ENCODE measurements around the gene PLOD3.

The PLOD3 gene

DNA sequence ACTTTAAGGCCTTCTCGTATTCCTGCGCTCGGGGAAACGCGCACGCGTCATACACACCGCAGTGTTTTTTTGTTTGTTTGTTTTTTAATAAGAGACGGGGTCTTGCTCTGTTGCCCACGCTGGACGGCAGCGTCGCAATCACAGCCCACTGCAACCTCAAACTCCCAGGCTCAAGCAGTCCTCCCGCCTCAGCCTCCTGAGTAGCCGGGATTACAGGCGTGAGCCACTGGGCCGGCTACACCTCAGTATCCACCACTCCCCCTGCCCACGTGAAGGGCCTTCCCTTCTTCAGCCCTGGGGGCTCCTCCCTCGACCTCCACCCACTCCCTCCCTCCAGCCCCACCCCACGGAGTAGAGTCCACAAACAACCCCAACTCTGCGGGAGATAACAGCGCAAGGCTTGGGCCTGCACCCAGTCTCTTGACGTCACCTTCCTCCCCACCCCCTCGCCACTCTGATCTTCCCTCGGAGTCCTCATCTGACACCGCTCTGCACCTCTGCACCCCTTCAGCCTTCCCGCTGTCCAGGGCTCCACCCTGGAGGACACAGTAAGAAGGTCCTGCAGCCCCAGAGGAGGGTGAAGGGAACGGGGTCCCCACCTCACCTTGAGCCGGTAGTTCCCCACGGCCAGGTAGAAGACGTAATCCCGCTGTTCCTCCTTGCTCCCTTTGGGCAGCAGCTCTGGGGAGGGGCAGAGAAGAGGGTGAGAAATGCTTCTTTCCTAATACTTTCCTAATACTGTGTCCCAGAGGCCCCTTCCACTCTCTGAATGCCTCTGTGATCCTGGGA, 23.0 kb upstream of the PLOD3 start:
- no peak overlapping the region for H4K8ac ChIP-seq (ENCODE audit: low read length)
- no peak overlapping the region for H2BK5ac ChIP-seq (ENCODE audit: low read depth, low read length, poor library complexity, severe bottlenecking)
- no peaks in the 10 kb centered on the region for H3K9me3 ChIP-seq (ENCODE audit: control insufficient read depth, low read length)
- H3K4me2 ChIP-seq (ENCODE audit: low read length, poor library complexity, severe bottlenecking) = no peak overlapping the region
- no peak overlapping the region for H2BK12ac ChIP-seq (ENCODE audit: low read length in 2 of 2)
- H3K4me3 ChIP-seq (ENCODE audit: insufficient read depth in 1 of 2, low read depth in 1 of 2, low read length in 2 of 2) = no peak overlapping the region
- peaks cover 31 to 66% of the 10 kb centered on the region in 2 experiments for H3K36me3 ChIP-seq (ENCODE audit: control insufficient read depth in 1 of 2, insufficient read depth in 2 of 2, low read depth in 1 of 2, low read length in 2 of 2)
- no peak for DNase-seq
- no peak overlapping the region for H3K18ac ChIP-seq (ENCODE audit: low read depth in 1 of 2, low read length in 2 of 2)
- H2BK120ac ChIP-seq (ENCODE audit: low read depth, low read length) = no peak overlapping the region
- peaks cover 37% of the 10 kb centered on the region for H3K4me1 ChIP-seq (ENCODE audit: control insufficient read depth, insufficient read depth, low read depth, low read length)
- no peak overlapping the region for H3K23ac ChIP-seq (ENCODE audit: low read length in 2 of 2)
- H4K91ac ChIP-seq (ENCODE audit: low read length) = no peak overlapping the region
- H2AFZ ChIP-seq (ENCODE audit: low read depth, low read length) = no peak overlapping the region
- no peaks in the 10 kb centered on the region for H3K27me3 ChIP-seq (ENCODE audit: control insufficient read depth in 1 of 2, insufficient read depth in 1 of 2, low read length in 2 of 2)
- H3K14ac ChIP-seq (ENCODE audit: low read length in 2 of 2) = no peak overlapping the region
- no peak overlapping the region for H3K27ac ChIP-seq (ENCODE audit: low read length, poor library complexity, severe bottlenecking)
- H3K4ac ChIP-seq (ENCODE audit: low read depth in 1 of 2, low read length in 2 of 2) = no peak overlapping the region
- no peak overlapping the region for H2BK15ac ChIP-seq (ENCODE audit: low read depth, poor library complexity, severe bottlenecking)
- 95% methylated on average over 32 of the region's 32 CpGs for WGBS
- peaks cover 24% of the 10 kb centered on the region for H3K79me1 ChIP-seq (replicated peaks; ENCODE audit: low read length, poor library complexity, severe bottlenecking)
- no peak overlapping the region for H2AK5ac ChIP-seq (ENCODE audit: low read length, severe bottlenecking)
- H3K9ac ChIP-seq (ENCODE audit: low read length) = no peak overlapping the region

DNA sequence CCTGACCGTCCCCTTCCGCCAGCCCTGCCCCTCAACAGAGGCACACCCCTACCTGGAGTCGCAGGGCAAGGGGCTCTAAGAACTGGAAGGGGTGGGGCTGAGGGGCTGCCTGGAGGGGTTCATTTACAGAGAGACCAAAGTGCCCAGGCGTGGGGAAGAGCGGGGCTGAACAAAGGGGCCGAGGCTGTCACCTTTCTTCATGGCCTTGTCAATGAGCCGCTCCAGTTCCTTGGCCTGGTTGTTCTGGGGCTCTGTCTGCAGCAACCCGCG, 22.5 kb upstream of the PLOD3 start:
- Histone ChIP-seq H3K27ac (ENCODE audit: low read length, poor library complexity, severe bottlenecking) (no peak overlapping the region), H3K14ac (ENCODE audit: low read length in 2 of 2) (no peak overlapping the region), H4K8ac (ENCODE audit: low read length) (no peak overlapping the region), H2AK5ac (ENCODE audit: low read length, severe bottlenecking) (no peak overlapping the region), H3K18ac (ENCODE audit: low read depth in 1 of 2, low read length in 2 of 2) (no peak overlapping the region), H3K4me3 (ENCODE audit: insufficient read depth in 1 of 2, low read depth in 1 of 2, low read length in 2 of 2) (no peak overlapping the region), H3K4me2 (ENCODE audit: low read length, poor library complexity, severe bottlenecking) (no peak overlapping the region), H3K27me3 (ENCODE audit: control insufficient read depth in 1 of 2, insufficient read depth in 1 of 2, low read length in 2 of 2) (no peaks in the 10 kb centered on the region), H3K4me1 (ENCODE audit: control insufficient read depth, insufficient read depth, low read depth, low read length) (peaks cover 33% of the 10 kb centered on the region), H2BK12ac (ENCODE audit: low read length in 2 of 2) (no peak overlapping the region), H3K36me3 (ENCODE audit: control insufficient read depth in 1 of 2, insufficient read depth in 2 of 2, low read depth in 1 of 2, low read length in 2 of 2) (peaks cover 34 to 68% of the 10 kb centered on the region in 2 experiments), H3K79me1 (replicated peaks; ENCODE audit: low read length, poor library complexity, severe bottlenecking) (peaks cover 26% of the 10 kb centered on the region), H2BK15ac (ENCODE audit: low read depth, poor library complexity, severe bottlenecking) (no peak overlapping the region), H3K9ac (ENCODE audit: low read length) (no peak overlapping the region), H2BK120ac (ENCODE audit: low read depth, low read length) (no peak overlapping the region), H3K4ac (ENCODE audit: low read depth in 1 of 2, low read length in 2 of 2) (no peak overlapping the region), H3K9me3 (ENCODE audit: control insufficient read depth, low read length) (no peaks in the 10 kb centered on the region), H4K91ac (ENCODE audit: low read length) (no peak overlapping the region), H2BK5ac (ENCODE audit: low read depth, low read length, poor library complexity, severe bottlenecking) (no peak overlapping the region), H2AFZ (ENCODE audit: low read depth, low read length) (no peak overlapping the region), H3K23ac (ENCODE audit: low read length in 2 of 2) (no peak overlapping the region)
- DNase-seq = no peak
- 98% methylated on average over 9 of the region's 9 CpGs for WGBS

GRCh38 chr7:101239191-101239950, 22.0 kb upstream of the PLOD3 start:
- Histone ChIP-seq H2BK12ac (ENCODE audit: low read length in 2 of 2) (no peak overlapping the region), H2AFZ (ENCODE audit: low read depth, low read length) (no peak overlapping the region), H2BK120ac (ENCODE audit: low read depth, low read length) (no peak overlapping the region), H4K8ac (ENCODE audit: low read length) (no peak overlapping the region), H3K23ac (ENCODE audit: low read length in 2 of 2) (no peak overlapping the region), H3K36me3 (ENCODE audit: control insufficient read depth in 1 of 2, insufficient read depth in 2 of 2, low read depth in 1 of 2, low read length in 2 of 2) (peaks cover 34 to 72% of the 10 kb centered on the region in 2 experiments), H2BK15ac (ENCODE audit: low read depth, poor library complexity, severe bottlenecking) (no peak overlapping the region), H2BK5ac (ENCODE audit: low read depth, low read length, poor library complexity, severe bottlenecking) (no peak overlapping the region), H3K27me3 (ENCODE audit: control insufficient read depth in 1 of 2, insufficient read depth in 1 of 2, low read length in 2 of 2) (no peaks in the 10 kb centered on the region), H3K9me3 (ENCODE audit: control insufficient read depth, low read length) (no peaks in the 10 kb centered on the region), H3K79me1 (replicated peaks; ENCODE audit: low read length, poor library complexity, severe bottlenecking) (peaks cover 26% of the 10 kb centered on the region), H2AK5ac (ENCODE audit: low read length, severe bottlenecking) (no peak overlapping the region), H3K18ac (ENCODE audit: low read depth in 1 of 2, low read length in 2 of 2) (no peak overlapping the region), H3K27ac (ENCODE audit: low read length, poor library complexity, severe bottlenecking) (peak overlapping the region; percentile 27), H3K4ac (ENCODE audit: low read depth in 1 of 2, low read length in 2 of 2) (no peak overlapping the region), H3K14ac (ENCODE audit: low read length in 2 of 2) (no peak overlapping the region), H3K9ac (ENCODE audit: low read length) (no peak overlapping the region), H3K4me1 (ENCODE audit: control insufficient read depth, insufficient read depth, low read depth, low read length) (peaks cover 33% of the 10 kb centered on the region), H4K91ac (ENCODE audit: low read length) (no peak overlapping the region), H3K4me2 (ENCODE audit: low read length, poor library complexity, severe bottlenecking) (no peak overlapping the region), H3K4me3 (ENCODE audit: insufficient read depth in 1 of 2, low read depth in 1 of 2, low read length in 2 of 2) (no peak overlapping the region)
- 89% methylated on average over 24 of the region's 27 CpGs for WGBS
- no peak for DNase-seq

All from mesenchymal stem cell (in vitro differentiated cells and primary cell).